ENCODE results near the gene AP2M1.

DNA sequence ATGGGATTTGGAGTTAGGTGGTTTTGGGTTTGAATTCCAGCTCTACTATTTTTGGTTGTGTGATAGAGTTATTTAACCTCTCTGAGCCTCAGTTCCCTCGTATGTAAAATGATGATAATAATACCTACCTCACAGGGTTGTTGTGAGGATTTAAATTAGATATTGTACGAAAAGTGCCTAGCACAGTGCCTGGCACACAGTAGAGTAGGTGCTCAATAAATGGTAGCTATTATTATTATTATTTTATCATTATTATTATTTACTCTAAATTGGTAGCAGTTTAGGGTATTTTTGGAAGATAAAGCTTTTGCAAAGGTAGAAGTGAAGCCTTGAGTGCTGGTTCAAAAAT is 1.3 kb upstream of the AP2M1 start:
- TF ChIP-seq CTCF (IDR thresholded peaks at IDR 0.05; ENCODE audit: poor library complexity, severe bottlenecking) (no peak), TAF1 (IDR thresholded peaks at IDR 0.05; ENCODE audit: low read depth) (no peak)
